Spinal cord (tissue), 10 donors: Measurements from ENCODE around the gene DZIP1. TPM values are rescaled to one million over a fixed set of nuclear protein-coding genes. Genes with fewer than 3 reads are reported as not detected.

Experiments
- DNase-seq, 6 donors: peaks; one replicate each; pipeline versions ENCODE4 v3.0.0 to v3.0.0-alpha.2; 2013 to 2015; ENCODE audit warnings: low spot score in 6 of 6, low read depth in 4 of 6
- H3K27ac ChIP-seq: one replicate; pipeline ENCODE4 v1.5.1; 2013; ENCODE audit warnings: low read depth, low read length, control low read depth
- H3K27me3 ChIP-seq: one replicate; pipeline ENCODE4 v1.6.1; 2013; ENCODE audit warnings: low read length; ENCODE audit not compliant: control insufficient read depth, insufficient read depth
- H3K36me3 ChIP-seq: one replicate; pipeline ENCODE4 v1.6.1; 2013; ENCODE audit warnings: low read length; ENCODE audit not compliant: control insufficient read depth, insufficient read depth
- H3K4me1 ChIP-seq: one replicate; pipeline ENCODE4 v1.6.1; 2013; ENCODE audit warnings: low read length; ENCODE audit not compliant: control insufficient read depth, insufficient read depth
- H3K4me3 ChIP-seq: one replicate; pipeline ENCODE4 v1.5.1; 2013; ENCODE audit warnings: low read depth, low read length, control low read depth
- H3K9me3 ChIP-seq: one replicate; pipeline ENCODE4 v1.6.1; 2013; ENCODE audit warnings: low read length; ENCODE audit not compliant: control insufficient read depth, insufficient read depth
- WGBS: methylation state at CpG from one replicate; pipeline ENCODE4 v1.1.5; 2013; ENCODE audit warnings: missing lambda C conversion rate; ENCODE audit not compliant: insufficient coverage; 5-methylcytosine and 5-hydroxymethylcytosine counted together
- polyA plus RNA-seq, 2 donors: library from polyadenylated mRNA; unstranded; fragments of 120-200 nt; gene quantifications; one replicate each; pipeline ENCODE4 v1.2.1, GENCODE V29; 2013; ENCODE audit not compliant: insufficient read length in 2 of 2
- total RNA-seq, 2 donors: library from RNA; depleted of rRNA in 1 of 2; stranded (reverse); fragments of 120-200 nt in 1 of 2; fragments of >200 nt in 1 of 2; gene quantifications; one replicate each; pipeline versions ENCODE4 v1.2.3 to v1.2.4, GENCODE V29; 2013 to 2014
- donor health status: healthy.

The DZIP1 gene
- total and polyA plus RNA-seq, 4 donors: 73.6 to 136 (median 106) TPM

DNA sequence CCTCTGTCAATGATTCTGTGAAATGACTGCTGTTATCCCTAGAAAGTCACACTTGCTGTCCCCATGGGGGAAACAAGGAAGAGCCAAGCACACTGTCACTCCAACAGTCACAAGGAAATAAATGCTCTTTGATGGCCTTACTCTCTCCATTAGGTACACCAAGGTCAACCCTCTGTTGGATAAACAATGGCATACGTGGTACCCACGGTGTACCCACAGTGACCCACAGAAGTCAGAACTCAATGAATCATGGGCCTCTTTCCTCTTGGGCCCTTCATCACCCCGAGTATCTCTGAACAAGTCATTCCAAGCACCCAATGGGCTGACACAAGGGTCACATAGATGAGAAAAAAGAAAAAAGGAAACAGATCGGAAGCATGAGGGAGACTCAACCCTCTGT, 15.4 kb downstream of the DZIP1 start:
- no peak for DNase-seq
- WGBS: 87% methylated on average over 3 of the region's 4 CpGs
- H3K9me3 ChIP-seq: peaks cover 2% of the 10 kb centered on the region
- no peaks in the 10 kb centered on the region for H3K4me1 ChIP-seq
- H3K27ac ChIP-seq: no peak overlapping the region
- H3K36me3 ChIP-seq: peaks cover 56% of the 10 kb centered on the region
- no peaks in the 10 kb centered on the region for H3K27me3 ChIP-seq
- H3K4me3 ChIP-seq: no peak overlapping the region

DNA sequence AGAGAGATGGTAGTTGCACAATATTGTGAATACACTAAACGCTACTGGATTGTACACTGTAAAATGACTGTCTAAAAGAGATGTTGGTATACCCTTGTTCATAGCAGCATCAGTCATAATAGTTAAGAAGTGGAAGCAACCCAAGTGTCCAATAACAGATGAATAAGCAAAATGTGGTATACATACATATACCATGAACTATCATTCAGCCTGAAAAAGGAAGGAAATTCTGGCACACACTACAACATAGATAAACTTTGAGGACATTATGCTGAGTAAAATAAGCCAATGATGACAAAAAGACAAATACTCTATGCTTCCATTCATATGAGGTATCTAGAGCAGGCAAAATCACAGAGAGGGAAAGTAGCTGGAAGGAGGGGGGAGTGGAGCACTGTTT, 16.0 kb downstream of the DZIP1 start:
- H3K4me1 ChIP-seq: no peaks in the 10 kb centered on the region
- peaks cover 2% of the 10 kb centered on the region for H3K9me3 ChIP-seq
- H3K27me3 ChIP-seq: no peaks in the 10 kb centered on the region
- H3K27ac ChIP-seq: no peak overlapping the region
- WGBS: no CpG with 5 or more reads among the region's 1 CpG
- no peak for DNase-seq
- H3K36me3 ChIP-seq: peaks cover 54% of the 10 kb centered on the region
- H3K4me3 ChIP-seq: no peak overlapping the region

DNA sequence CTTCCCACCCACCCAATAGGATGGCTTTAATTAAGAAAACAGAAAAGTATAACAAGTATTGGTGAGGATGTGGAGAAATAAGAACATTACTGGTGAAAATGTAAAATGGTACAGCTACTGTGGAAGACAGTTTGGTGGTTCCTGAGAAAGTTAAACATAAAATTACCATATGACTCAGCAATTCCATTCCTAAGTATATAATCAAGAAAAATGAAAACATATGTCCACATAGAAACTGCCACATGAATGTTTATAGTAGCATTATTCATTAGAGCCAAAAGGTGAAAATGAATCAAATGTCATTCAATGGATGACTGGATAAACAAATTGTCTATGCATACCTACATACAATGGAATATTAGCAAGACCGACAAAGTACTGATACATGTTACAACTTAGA, 16.9 kb downstream of the DZIP1 start:
- H3K36me3 ChIP-seq: peaks cover 52% of the 10 kb centered on the region
- WGBS: 100% methylated on average over 1 of the region's 1 CpG

DNA sequence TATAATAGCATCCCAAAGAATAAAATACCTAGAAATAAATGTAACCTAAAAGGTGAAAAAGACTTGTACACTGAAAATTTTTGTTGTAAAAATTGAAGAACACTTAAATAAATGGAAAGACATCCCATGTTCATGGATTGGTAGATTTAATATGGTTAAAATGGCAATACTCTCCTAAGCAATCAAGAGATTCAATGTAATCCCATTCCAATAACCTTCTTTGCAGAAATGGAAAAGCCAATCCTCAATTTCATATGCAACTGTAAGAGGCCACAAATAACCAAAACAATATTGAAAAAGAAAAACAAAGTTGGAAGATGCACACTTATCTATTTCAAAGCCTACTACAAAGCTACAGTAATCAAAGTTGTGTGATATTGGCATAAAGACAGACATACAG, 17.7 kb downstream of the DZIP1 start:
- Histone ChIP-seq H3K36me3 (peaks cover 51% of the 10 kb centered on the region), H3K9me3 (peaks cover 2% of the 10 kb centered on the region), H3K27ac (no peak overlapping the region), H3K4me3 (no peak overlapping the region), H3K27me3 (no peaks in the 10 kb centered on the region), H3K4me1 (no peaks in the 10 kb centered on the region)
- no peak for DNase-seq

More for the DNA sequence above, 16.9 kb downstream of the DZIP1 start:
- Histone ChIP-seq H3K9me3 (peaks cover 2% of the 10 kb centered on the region), H3K27ac (no peak overlapping the region), H3K27me3 (no peaks in the 10 kb centered on the region), H3K4me1 (no peaks in the 10 kb centered on the region), H3K4me3 (no peak overlapping the region)
- no peak for DNase-seq

DNA sequence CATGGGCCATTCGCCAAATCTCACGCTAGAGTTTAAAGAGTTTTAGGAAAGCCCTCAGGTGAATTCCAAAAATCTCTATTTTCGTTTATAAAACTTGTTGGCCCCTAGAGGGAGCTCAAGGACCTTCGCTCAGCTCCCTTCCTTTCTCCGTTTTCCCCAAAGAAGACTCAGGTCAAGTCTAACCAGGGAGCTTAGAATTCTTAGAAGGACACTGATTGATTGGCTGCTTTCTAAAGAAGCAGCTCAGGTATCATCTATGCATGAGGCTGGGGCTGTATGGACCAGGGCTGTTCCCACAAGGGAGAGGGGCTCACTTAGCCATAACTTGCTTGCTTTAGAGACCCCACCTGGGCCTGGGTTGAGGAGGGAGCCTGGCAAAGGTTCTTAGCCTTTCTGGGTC, 20.5 kb downstream of the DZIP1 start:
- no peak overlapping the region for H3K4me3 ChIP-seq
- peak in 3 of 6 donors; percentile 13 to 74 (median 73) for DNase-seq
- H3K36me3 ChIP-seq: peaks cover 49% of the 10 kb centered on the region
- no peaks in the 10 kb centered on the region for H3K27me3 ChIP-seq
- H3K27ac ChIP-seq: no peak overlapping the region
- WGBS: 55% methylated on average over 2 of the region's 5 CpGs
- no peaks in the 10 kb centered on the region for H3K4me1 ChIP-seq
- peaks cover 2% of the 10 kb centered on the region for H3K9me3 ChIP-seq

DNA sequence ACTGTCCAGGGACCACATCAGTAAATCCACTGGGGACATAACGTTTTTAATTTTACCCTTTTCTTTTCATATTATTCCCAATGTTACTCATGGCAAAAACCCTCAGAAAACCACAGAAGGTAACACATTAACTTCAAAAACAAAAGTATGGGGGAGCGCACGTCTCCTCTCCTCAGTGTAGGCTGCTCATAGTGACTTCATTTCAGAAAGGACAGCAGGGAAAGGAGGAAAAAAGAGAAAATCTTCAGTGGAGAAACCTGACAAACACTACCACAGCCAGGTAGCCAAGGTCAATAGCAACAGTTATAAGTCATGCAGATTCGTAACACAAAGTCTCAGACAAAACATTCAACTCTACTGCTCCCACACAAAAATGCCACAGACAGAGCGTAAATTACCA, 21.4 kb downstream of the DZIP1 start:
- 50% methylated on average over 2 of the region's 5 CpGs for WGBS
- Histone ChIP-seq H3K9me3 (peaks cover 2% of the 10 kb centered on the region), H3K27ac (no peak overlapping the region), H3K36me3 (peaks cover 41% of the 10 kb centered on the region), H3K4me1 (no peaks in the 10 kb centered on the region), H3K4me3 (no peak overlapping the region), H3K27me3 (no peaks in the 10 kb centered on the region)
- DNase-seq: no peak

DNA sequence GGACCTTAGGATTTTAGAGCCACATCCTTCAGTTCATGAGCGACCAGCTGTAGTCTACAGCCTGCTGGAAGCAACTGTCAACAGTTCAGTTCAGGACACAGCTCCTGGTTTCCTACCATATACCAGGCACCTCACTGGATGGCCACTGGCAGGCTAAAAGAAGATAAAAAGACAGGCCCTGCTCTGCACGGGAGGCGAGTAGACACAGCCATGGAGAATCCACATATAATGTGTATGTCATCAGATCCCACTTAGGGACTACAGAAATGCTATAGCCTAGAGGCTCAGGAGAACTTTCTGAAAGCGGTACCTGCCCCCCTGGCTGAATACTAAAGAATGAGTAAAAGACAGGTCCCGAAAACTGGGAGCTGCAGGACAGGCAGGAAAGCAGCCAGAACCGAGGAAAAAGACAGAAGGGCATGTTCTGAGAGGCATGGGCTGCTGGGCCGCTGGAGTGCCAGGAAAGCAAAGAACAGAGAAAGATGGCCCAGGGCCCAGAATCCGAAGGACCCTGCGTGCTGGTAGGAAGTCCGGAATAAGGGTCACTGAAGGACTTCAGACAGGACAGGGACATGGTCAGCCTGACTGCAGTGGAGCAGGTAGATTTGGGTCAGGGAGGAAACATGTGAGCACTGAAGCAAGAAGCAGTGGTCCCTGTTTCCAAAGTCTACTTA, 23.5 kb downstream of the DZIP1 start:
- peak in 1 of 6 donors; percentile 48 for DNase-seq

DNA sequence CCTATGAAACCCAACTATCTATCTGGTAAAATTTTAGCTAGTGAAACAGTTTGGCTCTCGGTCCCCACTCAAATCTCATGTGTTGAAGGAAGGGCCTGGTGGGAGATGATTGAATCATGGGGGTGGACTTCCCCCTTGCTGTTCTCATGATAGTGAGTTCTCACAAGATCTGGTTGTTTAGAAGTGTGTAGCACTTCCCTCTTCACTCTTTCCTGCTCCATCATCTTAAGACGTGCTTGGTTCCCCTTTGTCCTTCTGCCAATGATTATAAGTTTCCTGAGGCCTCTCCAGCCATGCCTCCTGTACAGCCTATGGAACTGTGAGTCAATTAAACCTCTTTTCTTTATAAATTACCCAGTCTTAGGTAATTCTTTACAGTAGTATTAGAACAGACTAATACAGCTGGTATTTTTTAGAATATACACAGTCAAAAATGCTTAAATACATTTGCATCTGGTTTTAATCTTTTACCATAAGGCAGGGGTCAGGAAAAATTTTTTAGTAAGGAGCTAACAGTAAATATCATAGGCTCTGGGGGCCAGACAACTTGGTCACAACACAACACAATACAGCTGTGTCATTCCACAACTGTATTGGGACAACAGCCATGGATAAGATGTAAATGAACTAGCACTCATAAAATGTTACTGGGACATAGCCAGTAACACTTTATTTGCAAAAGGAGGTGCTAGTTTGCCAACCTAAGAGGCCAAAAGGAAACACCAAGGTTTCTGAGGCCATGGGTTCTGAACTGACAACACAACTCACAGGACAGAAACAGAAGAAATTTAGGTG, 24.3 kb downstream of the DZIP1 start:
- H3K36me3 ChIP-seq: peaks cover 54% of the 10 kb centered on the region

More for the DNA sequence above, 23.5 kb downstream of the DZIP1 start:
- Histone ChIP-seq H3K36me3 (peaks cover 56% of the 10 kb centered on the region), H3K9me3 (no peaks in the 10 kb centered on the region), H3K27me3 (no peaks in the 10 kb centered on the region), H3K4me1 (no peaks in the 10 kb centered on the region), H3K4me3 (no peak overlapping the region), H3K27ac (no peak overlapping the region)
- WGBS: 55% methylated on average over 8 of the region's 10 CpGs

DNA sequence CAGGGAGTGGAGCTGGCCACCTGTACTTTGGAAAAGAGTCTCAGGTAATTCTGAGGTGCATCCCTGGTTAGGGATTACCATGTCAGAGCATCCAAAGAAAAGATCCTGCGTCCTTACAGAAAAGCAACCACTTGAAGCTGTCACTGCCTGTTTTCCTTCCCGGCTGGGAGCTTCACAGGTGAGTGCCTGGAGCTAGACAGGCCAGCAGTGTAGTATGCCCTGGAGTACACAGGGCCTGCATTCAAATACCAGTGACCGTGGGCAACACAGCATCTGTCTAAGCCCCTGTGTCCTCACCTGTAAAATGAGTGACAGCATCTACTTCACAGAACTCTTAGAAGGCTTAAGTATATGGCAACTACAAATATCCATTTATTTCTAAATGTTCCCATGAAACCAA, 29.0 kb downstream of the DZIP1 start:
- Histone ChIP-seq H3K27me3 (no peaks in the 10 kb centered on the region), H3K4me1 (no peaks in the 10 kb centered on the region), H3K4me3 (no peak overlapping the region), H3K9me3 (no peaks in the 10 kb centered on the region), H3K36me3 (peaks cover 49% of the 10 kb centered on the region), H3K27ac (no peak overlapping the region)
- 90% methylated on average over 3 of the region's 3 CpGs for WGBS
- no peak for DNase-seq

More for the DNA sequence above, 24.3 kb downstream of the DZIP1 start:
- no peak for DNase-seq
- Histone ChIP-seq H3K4me1 (no peaks in the 10 kb centered on the region), H3K9me3 (no peaks in the 10 kb centered on the region), H3K4me3 (no peak overlapping the region), H3K27me3 (no peaks in the 10 kb centered on the region), H3K27ac (no peak overlapping the region)
- no CpG with 5 or more reads among the region's 2 CpGs for WGBS
